Effector memory CD4-positive, alpha-beta T cell (primary cell): ENCODE data around the gene WDR47.

Source experiments
- DNase-seq, 3 donors: peaks; one replicate each; pipeline ENCODE4 v3.0.0-alpha.2; 2020
- H3K27ac ChIP-seq: 2 replicates; pipeline ENCODE4 v1.7.0; 2013; ENCODE audit warnings: mild to moderate bottlenecking, low read length, moderate library complexity; ENCODE audit not compliant: insufficient read depth, poor library complexity, severe bottlenecking
- H3K27me3 ChIP-seq: replicated peaks from 2 replicates; pipeline ENCODE4 v1.7.0; 2013; ENCODE audit warnings: mild to moderate bottlenecking, low read length; ENCODE audit not compliant: insufficient read depth, control insufficient read depth, poor library complexity, severe bottlenecking
- H3K36me3 ChIP-seq: 2 replicates; pipeline ENCODE4 v1.7.0; 2013; ENCODE audit warnings: mild to moderate bottlenecking, low read length, moderate library complexity; ENCODE audit not compliant: control insufficient read depth, insufficient read depth
- H3K4me1 ChIP-seq: 2 replicates; pipeline ENCODE4 v1.7.0; 2013; ENCODE audit warnings: low read length, mild to moderate bottlenecking; ENCODE audit not compliant: control insufficient read depth, insufficient read depth, poor library complexity, severe bottlenecking
- H3K4me3 ChIP-seq: 2 replicates; pipeline ENCODE4 v1.7.0; 2013; ENCODE audit warnings: low read length, low read depth, mild to moderate bottlenecking; ENCODE audit not compliant: insufficient read depth, poor library complexity, severe bottlenecking
- H3K9me3 ChIP-seq: 2 replicates; pipeline ENCODE4 v1.7.0; 2013; ENCODE audit warnings: mild to moderate bottlenecking, low read length, moderate library complexity; ENCODE audit not compliant: control insufficient read depth
- total RNA-seq, 3 donors: gene quantifications; one replicate each; lab custom pipeline; 2026; lab: John Stamatoyannopoulos, UW

Gene WDR47
- total RNA-seq: 31.6 to 54.5 (median 41.8) reads per million in 3 donors

- Histone ChIP-seq H3K4me1 (peaks cover 8% of the 10 kb centered on the region), H3K4me3 (peak within 1 kb of the TSS; percentile 90), H3K9me3 (no peaks in the 10 kb centered on the region), H3K36me3 (no peaks in the 10 kb centered on the region), H3K27ac (peak within 1 kb of the TSS; percentile 82), H3K27me3 (no peaks in the 10 kb centered on the region)
- DNase-seq: peak; percentile 94 to 95 (median 94)
These were observed at the start of gene WDR47 for GRCh38 chr1:109041621-109042468. Gene WDR47 (minus strand): TSS chr1:109042102. CDS start chr1:109023512, 18,590 bp downstream.

- no peaks in the 10 kb centered on the region for H3K27me3 ChIP-seq
- DNase-seq: no peak
- H3K4me1 ChIP-seq: peaks cover 20% of the 10 kb centered on the region
- peak overlapping the region; percentile 91 for H3K27ac ChIP-seq
- peaks cover 27% of the 10 kb centered on the region for H3K36me3 ChIP-seq
- no peaks in the 10 kb centered on the region for H3K9me3 ChIP-seq
- peak overlapping the region; percentile 82 for H3K4me3 ChIP-seq
These were observed 49.4 kb upstream of the WDR47 start for GRCh38 chr1:109091078-109091838.

- DNase-seq: peak; percentile 73 to 79 (median 78)
- Histone ChIP-seq H3K36me3 (peaks cover 20% of the 10 kb centered on the region), H3K9me3 (no peaks in the 10 kb centered on the region), H3K4me3 (peak within 1 kb of the TSS; percentile 82), H3K4me1 (peaks cover 20% of the 10 kb centered on the region), H3K27me3 (no peaks in the 10 kb centered on the region), H3K27ac (peak within 1 kb of the TSS; percentile 91)
These were observed 48.5 kb upstream of the WDR47 start, which contains the start of gene TMEM167B for GRCh38 chr1:109090196-109091077. Gene TMEM167B (plus strand): TSS chr1:109090764. CDS start chr1:109090873, 109 bp downstream.

- Histone ChIP-seq H3K4me1 (peaks cover 20% of the 10 kb centered on the region), H3K27me3 (no peaks in the 10 kb centered on the region), H3K9me3 (no peaks in the 10 kb centered on the region), H3K27ac (peak overlapping the region; percentile 91), H3K4me3 (peak overlapping the region; percentile 82), H3K36me3 (peaks cover 11% of the 10 kb centered on the region)
- no peak for DNase-seq
These were observed 47.5 kb upstream of the WDR47 start for GRCh38 chr1:109089242-109090015.

GRCh38 chr1:109084563-109085517, 42.9 kb upstream of the WDR47 start:
- Histone ChIP-seq H3K4me1 (no peaks in the 10 kb centered on the region), H3K27me3 (no peaks in the 10 kb centered on the region)
- DNase-seq: no peak

GRCh38 chr1:109083923-109084322, 42.0 kb upstream of the WDR47 start:
- DNase-seq: no peak
- no peaks in the 10 kb centered on the region for H3K9me3 ChIP-seq
- no peak overlapping the region for H3K27ac ChIP-seq
- H3K36me3 ChIP-seq: no peaks in the 10 kb centered on the region
- H3K4me1 ChIP-seq: no peaks in the 10 kb centered on the region
- H3K4me3 ChIP-seq: no peak overlapping the region
- H3K27me3 ChIP-seq: no peaks in the 10 kb centered on the region

More at GRCh38 chr1:109084563-109085517, 42.9 kb upstream of the WDR47 start:
- Histone ChIP-seq H3K27ac (no peak overlapping the region), H3K9me3 (no peaks in the 10 kb centered on the region), H3K4me3 (no peak overlapping the region), H3K36me3 (no peaks in the 10 kb centered on the region)

- no peaks in the 10 kb centered on the region for H3K9me3 ChIP-seq
- H3K27ac ChIP-seq: no peak overlapping the region
- no peaks in the 10 kb centered on the region for H3K36me3 ChIP-seq
- no peak for DNase-seq
- no peaks in the 10 kb centered on the region for H3K27me3 ChIP-seq
- no peaks in the 10 kb centered on the region for H3K4me1 ChIP-seq
- H3K4me3 ChIP-seq: no peak overlapping the region
These were observed 41.6 kb upstream of the WDR47 start for GRCh38 chr1:109083501-109083900.

GRCh38 chr1:109080441-109081082, 38.7 kb upstream of the WDR47 start:
- Histone ChIP-seq H3K9me3 (no peaks in the 10 kb centered on the region), H3K36me3 (no peaks in the 10 kb centered on the region), H3K4me1 (no peaks in the 10 kb centered on the region), H3K4me3 (no peak overlapping the region), H3K27ac (no peak overlapping the region), H3K27me3 (no peaks in the 10 kb centered on the region)
- no peak for DNase-seq
